D721Med (cell line): Measurements from ENCODE around the gene FIG4.

Source experiments
- DNase-seq: peaks from one replicate; pipeline ENCODE4 v3.0.0; 2011; ENCODE audit warnings: low spot score; ENCODE audit not compliant: insufficient read length
- FAIRE-seq: peaks from 2 replicates; lab custom pipeline; 2011; peaks lifted over from hg19 to GRCh38; lab: Jason Lieb, UNC
- CTCF ChIP-seq: IDR thresholded peaks from 2 replicates; pipeline ENCODE4 v1.5.1; 2012; ENCODE audit warnings: mild to moderate bottlenecking, control low read depth; ENCODE audit not compliant: insufficient read depth; ENCODE audit errors: missing control alignments

Gene FIG4

GRCh38 chr6:109747221-109747620 lies 56.1 kb downstream of the FIG4 start:
- TF ChIP-seq CTCF = no peak
- no peak for DNase-seq
- FAIRE-seq = no peak

DNA sequence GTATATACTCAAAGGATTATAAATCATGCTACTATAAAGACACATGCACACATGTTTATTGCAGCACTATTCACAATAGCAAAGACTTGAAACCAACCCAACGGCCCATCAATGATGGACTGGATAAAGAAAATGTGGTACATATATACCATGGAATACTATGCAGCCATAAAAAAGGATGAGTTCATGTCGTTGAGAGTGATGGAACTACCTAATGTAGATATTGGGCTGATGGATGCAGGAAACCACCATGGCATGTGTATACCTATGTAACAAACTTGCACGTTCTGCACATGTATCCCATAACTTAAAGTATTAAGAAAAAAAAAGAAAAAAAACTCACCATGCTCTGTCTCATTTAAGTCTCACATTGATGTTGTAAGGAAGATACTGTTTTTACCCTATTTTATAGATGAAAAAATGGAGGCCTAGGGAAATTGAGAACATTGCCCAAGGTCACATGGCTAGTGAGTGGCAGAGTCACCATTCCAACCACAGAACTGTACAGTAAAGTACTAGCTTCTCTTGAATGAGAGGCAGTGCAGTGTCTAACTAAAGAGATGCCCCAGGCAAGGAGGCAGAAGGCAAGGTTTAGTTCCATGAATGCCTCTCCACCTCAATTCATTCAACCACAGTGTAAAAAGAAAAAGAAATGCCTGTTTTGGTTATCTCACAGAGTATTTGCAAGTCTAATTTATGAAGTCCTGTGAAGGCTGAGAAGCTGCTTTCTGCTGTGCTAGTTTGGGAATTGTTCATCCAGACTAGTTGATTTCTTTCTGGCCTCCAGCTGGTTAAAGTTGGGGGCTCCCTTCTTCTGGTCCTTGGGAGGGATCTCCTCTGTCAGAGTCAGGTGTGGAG lies 68.2 kb downstream of the FIG4 start:
- FAIRE-seq (no peak), DNase-seq (no peak)
- TF ChIP-seq CTCF = no peak

DNA sequence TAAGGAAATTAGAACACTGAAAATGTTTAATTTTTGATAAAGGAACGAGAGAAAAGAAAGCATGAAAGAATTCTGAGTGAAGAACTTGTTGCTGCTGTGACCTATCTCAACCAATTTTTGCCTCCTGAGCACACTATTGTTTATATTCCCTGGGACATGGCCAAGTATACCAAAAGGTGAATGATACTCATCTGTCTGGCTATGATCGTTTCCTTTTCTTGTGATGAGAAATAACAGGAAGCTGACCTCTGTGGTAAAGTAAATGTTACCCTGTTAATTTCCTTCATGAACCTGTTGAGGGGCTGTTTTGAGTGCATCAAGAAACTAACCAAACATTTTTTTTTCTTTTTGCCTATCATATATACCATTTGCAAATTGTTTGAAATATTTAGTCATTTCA lies 69.1 kb downstream of the FIG4 start:
- no peak for DNase-seq
- FAIRE-seq = no peak
- no peak for TF ChIP-seq CTCF

DNA sequence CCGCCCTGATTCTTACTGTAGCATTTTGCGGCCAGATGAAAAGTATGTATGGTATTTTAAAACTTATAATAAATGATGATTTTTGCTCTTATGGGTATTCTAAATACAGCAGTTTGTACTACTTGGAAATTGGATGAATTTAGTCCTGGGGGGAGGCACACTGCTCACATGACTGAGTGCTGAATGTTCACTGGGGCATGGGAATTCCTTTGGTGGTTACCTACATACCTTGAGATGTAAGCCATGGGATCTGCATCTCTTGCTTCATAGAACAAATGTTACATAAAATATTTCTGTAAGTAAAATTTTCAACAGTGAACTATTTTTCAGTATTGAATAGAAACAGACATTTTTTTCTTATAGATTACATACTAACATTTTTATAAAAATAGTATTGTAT lies 71.1 kb downstream of the FIG4 start:
- no peak for DNase-seq
- TF ChIP-seq CTCF = no peak
- no peak for FAIRE-seq

GRCh38 chr6:109762769-109763441 lies 71.8 kb downstream of the FIG4 start:
- no peak for TF ChIP-seq CTCF
- DNase-seq (no peak), FAIRE-seq (no peak)

GRCh38 chr6:109766167-109766566 lies 75.1 kb downstream of the FIG4 start:
- FAIRE-seq (no peak), DNase-seq (no peak)
- no peak for TF ChIP-seq CTCF

GRCh38 chr6:109767961-109768360 lies 76.9 kb downstream of the FIG4 start:
- TF ChIP-seq CTCF = no peak
- DNase-seq (no peak), FAIRE-seq (no peak)
